ENCODE data around the gene CTCF. TPM values are rescaled to one million over a fixed set of nuclear protein-coding genes. Genes with fewer than 3 reads are reported as not detected.

Gene CTCF
- total and polyA plus RNA-seq, 10 of the 15 experiments (the other 5 are each of a cell fraction or from before 2014, with no cell fraction given): 9.1 to 55.0 (median 41.8) TPM

DNA sequence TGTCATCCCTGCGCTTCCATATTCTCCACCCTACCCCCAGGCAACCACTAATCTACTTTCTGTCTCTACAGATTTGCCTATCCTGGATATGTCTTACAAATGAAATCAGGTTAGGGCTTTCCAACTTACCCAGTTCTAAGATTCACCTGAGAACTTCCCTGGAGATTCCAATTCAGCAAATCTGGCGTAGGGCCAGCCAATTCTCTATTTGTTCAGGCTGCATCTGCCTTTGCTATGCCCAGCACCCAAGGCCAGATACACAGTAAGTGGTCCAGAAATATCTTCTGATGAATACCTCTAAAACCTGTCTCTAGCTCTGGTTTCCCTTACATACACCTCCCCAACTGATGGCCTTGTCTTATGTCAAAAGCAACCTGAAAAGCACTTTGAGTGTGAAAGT lies 10.4 kb upstream of the CTCF start:
- Histone ChIP-seq H3K27me3 (replicated peaks in 1 of 2; ENCODE audit: control insufficient read depth in 2 of 2, insufficient read depth in 2 of 2, low read length in 1 of 2) (no peaks in the 10 kb centered on the region), H2AFZ (ENCODE audit: control insufficient read depth, low read depth, low read length) (no peak overlapping the region), H3K36me3 (ENCODE audit: control insufficient read depth in 2 of 2, insufficient read depth in 2 of 2, low read length in 1 of 2) (peaks cover 2 to 4% of the 10 kb centered on the region in 2 experiments; a peak in 1 of 4 replicates), H3K4me2 (ENCODE audit: control insufficient read depth, insufficient read depth) (no peak overlapping the region), H3K27ac (ENCODE audit: control insufficient read depth, insufficient read depth) (peak overlapping the region; percentile 38), H3K4me1 (ENCODE audit: control insufficient read depth, insufficient read depth, low read length) (peaks cover 51% of the 10 kb centered on the region), H4K20me1 (ENCODE audit: control insufficient read depth, insufficient read depth) (no peaks in the 10 kb centered on the region), H3K4me3 (no peak overlapping the region), H3K9me3 (replicated peaks; ENCODE audit: control insufficient read depth, insufficient read depth, low read length) (no peaks in the 10 kb centered on the region), H3K9ac (ENCODE audit: control insufficient read depth, insufficient read depth, low read length) (no peak overlapping the region; the same call in 1 of the 2 replicates), H3K79me2 (ENCODE audit: control insufficient read depth, insufficient read depth, low read length) (peaks cover 4% of the 10 kb centered on the region)
- in situ Hi-C loops (cut with MboI) (no loop called here), intact Hi-C loops (cut with micrococcal nuclease; ENCODE audit: unreplicated experiment) (no loop called here)
- ChIA-PET CTCF (interaction anchor here (1.0 to 3.6 kb wide), 5 partner anchors 7 to 92 kb away, joined by 3 to 17 read pairs (median 5); partner anchors contain the start of gene CTCF), POLR2A (interaction anchor here (2.2 to 4.4 kb wide), 2 partner anchors 11 to 22 kb away, joined by 8 to 18 read pairs; partner anchors contain the start of gene CTCF), RAD21 (ENCODE audit: unreplicated experiment) (interaction anchor here (0.7 to 3.9 kb wide), 3 partner anchors 10 to 92 kb away, joined by 3 to 14 read pairs (median 3); partner anchors contain the start of genes CARMIL2 and CTCF), SMC1A (ENCODE audit: uncharacterized antibody, unreplicated experiment) (interaction anchor here (1.5 kb wide), 1 partner anchor 11 kb away, joined by 4 read pairs; the partner anchor contains the start of gene CTCF)
- DNase-seq (ENCODE audit: low read depth, low spot score) (no peak), ATAC-seq (no peak), FAIRE-seq (no peak)
- TF ChIP-seq BHLHE40 (IDR thresholded peaks at IDR 0.05; ENCODE audit: borderline replicate concordance in 1 of 2, low read depth in 2 of 2, low read length in 1 of 2) (no peak), YBX1 (IDR thresholded peaks at IDR 0.05) (no peak), ZBTB40 (IDR thresholded peaks at IDR 0.05; ENCODE audit: borderline replicate concordance) (no peak), CBFB (IDR thresholded peaks at IDR 0.05; ENCODE audit: low read depth) (no peak), NR2C2 (IDR thresholded peaks at IDR 0.05; ENCODE audit: borderline replicate concordance, control insufficient read depth, insufficient read length, low read depth) (no peak), CEBPB (IDR thresholded peaks at IDR 0.05; ENCODE audit: borderline replicate concordance in 1 of 2, low read depth in 2 of 2, low read length in 2 of 2) (no peak), TCF3 (IDR thresholded peaks at IDR 0.05; ENCODE audit: borderline replicate concordance, insufficient read depth, low read depth, low read length) (no peak)
- 100% methylated on average over 2 of the region's 2 CpGs for WGBS (ENCODE audit: insufficient coverage, insufficient replicate concordance, low lambda C conversion rate, missing lambda C conversion rate)
- BruUV-seq (replicated peaks): no TSS peak
